ENCODE measurements around the gene CTTN.

CTTN gene

GRCh38 chr11:70410276-70411205 lies 12.2 kb downstream of the CTTN start:
- no peak for DNase-seq (ENCODE audit: low spot score)

GRCh38 chr11:70411713-70412452 lies 13.6 kb downstream of the CTTN start:
- DNase-seq (ENCODE audit: low spot score), result no peak

- no peak for DNase-seq (ENCODE audit: low spot score)
Observed at GRCh38 chr11:70413151-70413550, 14.8 kb downstream of the CTTN start.

GRCh38 chr11:70414341-70415100 lies 16.2 kb downstream of the CTTN start:
- DNase-seq (ENCODE audit: low spot score), result no peak

- DNase-seq (ENCODE audit: low spot score), result peak; percentile 71
Observed at GRCh38 chr11:70415191-70415590, 16.9 kb downstream of the CTTN start.

GRCh38 chr11:70415642-70416395 lies 17.5 kb downstream of the CTTN start:
- no peak for DNase-seq (ENCODE audit: low spot score)

GRCh38 chr11:70416881-70417280 lies 18.6 kb downstream of the CTTN start:
- DNase-seq (ENCODE audit: low spot score), result no peak

- no peak for DNase-seq (ENCODE audit: low spot score)
Observed at GRCh38 chr11:70418130-70418529, 19.8 kb downstream of the CTTN start.

- no peak for DNase-seq (ENCODE audit: low spot score)
Observed at GRCh38 chr11:70419307-70420007, 21.1 kb downstream of the CTTN start.

GRCh38 chr11:70420008-70420464 lies 21.7 kb downstream of the CTTN start:
- DNase-seq (ENCODE audit: low spot score), result no peak

- no peak for DNase-seq (ENCODE audit: low spot score)
Observed at GRCh38 chr11:70420496-70420895, 22.2 kb downstream of the CTTN start.

- no peak for DNase-seq (ENCODE audit: low spot score)
Observed at GRCh38 chr11:70421123-70421522, 22.8 kb downstream of the CTTN start.

GRCh38 chr11:70422692-70423522 lies 24.6 kb downstream of the CTTN start:
- DNase-seq (ENCODE audit: low spot score), result no peak

- DNase-seq (ENCODE audit: low spot score), result no peak
Observed at GRCh38 chr11:70423523-70424505, 25.5 kb downstream of the CTTN start.

- DNase-seq (ENCODE audit: low spot score), result no peak
Observed at GRCh38 chr11:70424765-70425344, 26.5 kb downstream of the CTTN start.

GRCh38 chr11:70427436-70427835 lies 29.1 kb downstream of the CTTN start:
- DNase-seq (ENCODE audit: low spot score), result no peak

GRCh38 chr11:70428701-70429427 lies 30.5 kb downstream of the CTTN start:
- no peak for DNase-seq (ENCODE audit: low spot score)

GRCh38 chr11:70429428-70429705 lies 31.0 kb downstream of the CTTN start:
- DNase-seq (ENCODE audit: low spot score), result no peak

Data from cerebellar cortex (tissue), 1 donor.